HUES64 (cell line): ENCODE results near the gene SEC11A.
"Not testable (repeated sequence)": the region's sequence is repeated elsewhere in the genome, so short reads cannot be mapped to it uniquely, and the experiment has no call there.

Source experiments
- H3K27ac ChIP-seq: 2 replicates; pipeline ENCODE4 v1.7.0; 2013; ENCODE audit warnings: low read depth, low read length, inconsistent platforms
- H3K27me3 ChIP-seq: 2 replicates; pipeline ENCODE4 v1.6.1; 2013; ENCODE audit warnings: mild to moderate bottlenecking, low read length; ENCODE audit not compliant: insufficient read depth
- H3K36me3 ChIP-seq: 2 replicates; pipeline ENCODE4 v1.6.1; 2013; ENCODE audit warnings: mild to moderate bottlenecking, low read length; ENCODE audit not compliant: insufficient read depth
- H3K4me1 ChIP-seq: 2 replicates; pipeline ENCODE4 v1.6.1; 2013; ENCODE audit warnings: mild to moderate bottlenecking, low read length, moderate library complexity; ENCODE audit not compliant: insufficient read depth
- H3K4me3 ChIP-seq: 2 replicates; pipeline ENCODE4 v1.5.1; 2013; ENCODE audit warnings: mild to moderate bottlenecking, low read length, moderate library complexity
- H3K9ac ChIP-seq: 2 replicates; pipeline ENCODE4 v1.6.1; 2013; ENCODE audit warnings: mild to moderate bottlenecking, low read depth, low read length
- H3K9me3 ChIP-seq: 2 replicates; pipeline ENCODE4 v1.6.1; 2013; ENCODE audit warnings: low read depth, low read length; ENCODE audit not compliant: insufficient read depth
- WGBS: fragments of 150-250, 120-280 bp; methylation state at CpG from one replicate; pipeline ENCODE4 v1.1.7; 2013; ENCODE audit warnings: missing lambda C conversion rate; 5-methylcytosine and 5-hydroxymethylcytosine counted together

The SEC11A gene

DNA sequence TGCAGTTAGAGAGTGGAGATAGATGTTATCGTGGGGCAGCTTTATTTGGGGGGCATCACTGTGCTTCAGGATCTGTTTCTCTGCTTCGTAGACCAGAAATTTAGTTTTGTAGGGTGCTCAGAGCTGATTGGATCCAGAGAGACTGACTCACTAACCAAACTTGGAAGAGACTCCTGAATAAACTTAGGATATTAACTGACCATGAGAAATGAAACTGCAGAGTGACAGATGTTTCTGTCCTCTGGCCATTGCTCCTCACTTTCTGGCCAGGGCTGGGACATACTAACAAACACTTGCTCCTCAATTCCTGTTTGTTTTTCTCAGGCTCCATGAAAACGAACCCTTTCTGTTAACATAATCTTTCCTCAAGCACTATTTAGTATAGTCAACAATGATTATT, 36.8 kb upstream of the SEC11A start:
- H3K9ac ChIP-seq, result no peak overlapping the region
- H3K4me1 ChIP-seq, result peaks cover 11% of the 10 kb centered on the region
- H3K9me3 ChIP-seq, result no peaks in the 10 kb centered on the region
- H3K27me3 ChIP-seq, result no peaks in the 10 kb centered on the region
- H3K36me3 ChIP-seq, result no peaks in the 10 kb centered on the region
- no peak overlapping the region for H3K27ac ChIP-seq
- 86% methylated on average over 3 of the region's 3 CpGs for WGBS
- H3K4me3 ChIP-seq, result no peak overlapping the region

DNA sequence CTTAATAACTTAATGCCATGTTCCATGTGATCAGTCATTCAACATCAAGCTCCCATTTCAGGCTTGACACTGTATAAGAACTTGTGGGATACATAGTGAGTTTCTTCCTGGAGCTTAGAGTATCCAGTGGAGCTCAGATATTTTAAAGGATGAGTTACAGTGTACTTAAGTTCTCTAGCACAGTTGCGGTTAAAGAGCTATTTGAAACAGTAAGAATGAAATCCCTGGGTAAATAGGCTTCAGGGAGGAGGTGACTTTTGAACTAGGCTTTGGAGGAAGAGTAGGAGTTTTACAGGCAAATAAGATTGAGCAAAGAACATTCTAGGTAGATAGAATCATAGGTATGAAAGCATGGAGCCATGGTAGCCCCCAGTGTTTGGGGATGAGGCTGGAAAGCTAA, 36.3 kb upstream of the SEC11A start:
- no peak overlapping the region for H3K9ac ChIP-seq
- H3K27me3 ChIP-seq, result no peaks in the 10 kb centered on the region
- H3K4me1 ChIP-seq, result peaks cover 11% of the 10 kb centered on the region
- H3K36me3 ChIP-seq, result no peaks in the 10 kb centered on the region
- H3K27ac ChIP-seq, result no peak overlapping the region
- H3K4me3 ChIP-seq, result no peak overlapping the region
- H3K9me3 ChIP-seq, result no peaks in the 10 kb centered on the region
- WGBS, result 90% methylated on average over 1 of the region's 1 CpG

DNA sequence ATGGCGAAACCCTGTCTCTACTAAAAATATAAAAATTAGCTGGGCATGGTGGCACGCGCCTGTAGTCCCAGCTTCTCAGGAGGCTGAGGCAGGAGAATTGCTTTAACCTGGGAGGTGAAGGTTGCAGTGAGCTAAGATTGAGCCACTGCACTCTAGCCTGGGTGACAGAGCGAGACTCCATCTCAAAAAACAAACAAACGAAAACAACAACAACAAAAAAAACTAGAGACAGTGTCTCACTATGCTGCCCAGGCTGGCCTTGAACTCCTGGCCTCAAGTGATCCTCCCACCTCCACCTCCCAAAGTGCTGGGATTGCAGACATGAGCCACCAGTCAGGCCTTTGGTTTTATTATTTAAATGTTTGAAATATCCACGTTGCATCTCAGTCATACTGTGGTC, 35.8 kb upstream of the SEC11A start:
- 97% methylated on average over 5 of the region's 6 CpGs for WGBS
- H3K27me3 ChIP-seq, H3K9ac ChIP-seq, H3K36me3 ChIP-seq, H3K27ac ChIP-seq, H3K9me3 ChIP-seq, H3K4me3 ChIP-seq: not testable (repeated sequence)
- peaks cover 11% of the 10 kb centered on the region for H3K4me1 ChIP-seq

DNA sequence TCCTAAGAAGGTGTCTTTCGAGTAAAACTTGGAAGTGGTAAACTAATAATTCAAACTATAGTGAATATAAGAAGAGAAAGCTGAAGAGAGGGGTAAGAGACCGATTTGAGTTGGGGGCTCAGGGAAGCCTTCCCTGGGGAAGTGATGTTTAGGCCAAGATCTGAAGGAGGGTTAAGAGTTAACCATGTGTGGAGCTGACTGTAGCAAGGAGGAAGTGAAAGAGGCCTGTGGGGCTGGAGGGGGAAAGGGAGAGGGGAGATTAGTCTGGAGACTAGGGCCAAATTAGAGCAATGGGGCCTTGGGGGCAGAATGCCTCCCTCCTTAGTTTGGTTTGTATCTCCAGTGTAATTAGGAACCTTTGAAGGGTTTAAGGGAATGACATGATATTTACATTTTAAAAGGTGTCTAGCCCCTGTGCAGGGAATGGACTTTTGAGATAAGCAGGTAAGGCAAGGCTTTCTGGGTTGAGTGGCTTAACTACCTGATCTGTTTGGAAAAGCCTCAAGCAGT, 34.7 kb upstream of the SEC11A start:
- Histone ChIP-seq H3K4me3 (peak overlapping the region; percentile 37), H3K27ac (no peak overlapping the region), H3K4me1 (peaks cover 11% of the 10 kb centered on the region), H3K9me3 (no peaks in the 10 kb centered on the region), H3K9ac (no peak overlapping the region), H3K36me3 (no peaks in the 10 kb centered on the region), H3K27me3 (no peaks in the 10 kb centered on the region)
- 63% methylated on average over 2 of the region's 2 CpGs for WGBS

DNA sequence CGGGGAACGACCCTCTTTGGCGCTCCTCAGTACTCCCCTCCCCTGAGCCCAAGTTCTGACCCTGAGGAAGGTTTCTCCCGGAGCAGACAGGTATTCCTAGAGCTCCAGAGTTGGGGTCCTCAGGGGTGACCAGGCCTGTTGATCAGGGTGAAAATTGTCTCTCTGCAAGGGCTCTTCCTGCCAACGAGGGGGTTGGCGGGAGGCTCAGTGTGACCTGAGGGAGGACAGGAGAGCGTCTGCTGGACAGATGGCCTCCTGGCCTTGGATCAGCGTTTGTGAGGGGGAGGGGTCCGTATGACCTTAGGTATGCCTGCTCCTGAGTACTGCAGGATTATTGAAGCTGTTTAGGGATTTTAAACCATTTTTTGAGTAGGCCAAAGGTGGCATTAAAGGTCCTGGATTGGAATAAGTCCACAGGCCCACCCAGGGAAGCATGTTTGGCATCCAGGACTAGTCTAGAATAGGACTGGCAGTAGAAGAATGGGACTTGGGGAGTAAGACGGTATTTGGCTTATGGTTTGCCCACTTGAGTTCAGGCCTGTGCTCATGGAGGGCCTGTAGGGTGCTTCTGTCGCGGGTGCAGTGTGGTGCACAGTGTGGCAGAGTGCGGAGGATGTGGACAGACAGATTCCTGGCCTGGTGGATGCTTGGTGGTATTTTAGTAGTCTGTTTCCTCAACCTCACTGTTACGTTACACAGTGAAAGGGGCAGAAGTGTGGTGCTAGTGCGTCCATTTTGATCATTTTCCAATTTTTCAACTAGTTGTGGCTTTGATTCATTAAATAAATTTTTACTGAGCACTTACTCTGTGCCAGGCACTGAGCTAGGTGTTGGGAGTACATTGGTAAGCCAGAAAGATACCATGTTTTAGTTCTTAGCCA, 33.4 kb upstream of the SEC11A start:
- H3K27ac ChIP-seq, result peak overlapping the region; percentile 51; the same call in 1 of the 2 replicates

DNA sequence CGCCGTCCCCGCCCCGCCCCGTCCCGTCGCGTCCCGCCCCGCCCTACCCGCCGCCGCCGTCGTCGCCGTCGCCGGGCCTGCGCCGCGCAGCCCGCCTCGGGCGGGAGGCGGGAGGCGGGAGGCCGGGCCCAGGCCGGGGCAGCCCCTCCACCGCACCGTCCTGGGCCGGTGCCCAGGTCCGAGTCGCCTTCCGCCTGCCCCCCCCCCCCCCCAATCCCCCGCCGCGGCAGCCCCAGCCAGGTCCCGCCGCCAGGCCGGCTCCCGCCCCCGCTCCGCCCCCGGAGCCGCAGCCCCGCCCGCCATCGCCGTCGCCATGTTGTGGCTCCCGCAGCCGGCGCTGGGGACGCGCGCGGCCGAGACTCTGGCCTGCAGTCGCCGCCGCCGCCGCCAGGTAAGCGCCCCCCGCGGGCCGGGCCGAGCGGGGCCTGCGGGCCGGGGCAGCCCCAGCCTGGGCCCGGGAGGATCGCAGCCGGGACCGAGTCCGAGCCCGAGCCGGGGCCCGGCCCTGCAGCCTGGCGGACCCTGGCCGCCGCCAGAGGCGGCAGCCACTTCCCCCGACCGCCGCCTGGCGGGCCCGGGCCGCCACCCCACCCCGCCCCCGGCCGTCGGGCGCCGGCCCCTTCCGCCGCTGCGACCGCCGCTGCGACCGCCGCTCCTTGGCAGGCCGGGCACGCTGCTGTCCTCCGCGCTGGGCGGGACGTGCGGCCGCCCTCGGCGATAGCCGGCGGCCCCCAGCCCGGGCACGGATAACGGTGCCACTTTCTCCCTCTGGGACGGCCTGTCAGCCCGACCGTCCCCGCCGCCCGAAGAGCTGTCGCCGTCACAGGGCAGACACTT, 32.6 kb upstream of the SEC11A start, which contains the start of gene ZNF592:
Gene ZNF592, plus strand, starts transcription at position 319 of the 837 bp plus-strand sequence. CDS start 34,084 bp downstream, outside the sequence.
- under 1% methylated on average over 127 of the region's 127 CpGs for WGBS

More for the DNA sequence above, 33.4 kb upstream of the SEC11A start:
- Histone ChIP-seq H3K9me3 (no peaks in the 10 kb centered on the region), H3K4me1 (peaks cover 11% of the 10 kb centered on the region), H3K4me3 (peak overlapping the region; percentile 94), H3K27me3 (no peaks in the 10 kb centered on the region), H3K9ac (peak overlapping the region; percentile 85), H3K36me3 (no peaks in the 10 kb centered on the region)
- 26% methylated on average over 15 of the region's 15 CpGs for WGBS

DNA sequence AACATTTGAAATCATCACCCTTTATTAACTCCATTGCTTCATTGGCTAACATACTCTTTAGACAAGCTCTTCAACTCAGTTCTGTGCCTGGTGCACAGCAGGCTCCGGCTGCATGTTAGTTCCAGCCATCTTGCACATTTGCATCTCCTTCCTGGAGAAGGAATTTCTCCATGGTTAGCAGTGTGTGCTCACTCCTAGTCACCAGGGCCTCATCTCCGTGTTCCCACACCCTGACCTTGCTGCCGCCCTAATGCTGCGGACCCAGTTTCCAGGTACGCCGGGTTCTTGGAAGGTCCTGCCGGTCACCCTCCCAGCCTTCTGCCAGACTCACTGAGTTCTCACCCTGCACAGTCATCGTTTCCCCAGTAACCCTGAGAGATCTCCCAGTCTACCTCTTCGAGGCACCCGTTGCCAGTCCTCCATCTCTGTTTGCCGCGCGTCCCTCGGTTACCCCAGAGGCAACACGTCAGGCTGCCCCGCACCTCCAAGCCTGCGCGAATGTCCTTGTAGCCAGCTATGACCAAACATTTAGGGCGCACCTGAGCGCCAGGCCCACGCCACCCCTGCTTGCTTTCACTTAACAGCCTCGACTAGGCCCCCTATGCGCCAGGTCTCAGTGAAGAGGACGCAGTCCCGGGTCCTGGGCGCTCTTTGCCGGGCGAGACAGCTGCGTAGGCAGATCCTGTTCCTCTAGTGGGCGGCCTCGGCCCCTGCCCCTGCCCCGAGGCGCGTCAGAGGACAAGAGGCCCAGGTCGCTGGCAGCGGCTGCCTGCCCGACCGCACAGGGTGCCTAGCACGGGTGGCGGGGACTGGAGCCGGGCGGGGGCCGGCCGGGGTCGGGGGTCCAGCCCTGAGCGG, 31.7 kb upstream of the SEC11A start:
- 3% methylated on average over 46 of the region's 46 CpGs for WGBS
- peaks cover 11% of the 10 kb centered on the region for H3K4me1 ChIP-seq
- peak overlapping the region; percentile 92 for H3K27ac ChIP-seq
- no peaks in the 10 kb centered on the region for H3K27me3 ChIP-seq
- peak overlapping the region; percentile 80 for H3K9ac ChIP-seq
- no peaks in the 10 kb centered on the region for H3K9me3 ChIP-seq
- H3K36me3 ChIP-seq, result no peaks in the 10 kb centered on the region
- peak overlapping the region; percentile 94 for H3K4me3 ChIP-seq

More for the DNA sequence above, 32.6 kb upstream of the SEC11A start, which contains the start of gene ZNF592:
- Histone ChIP-seq H3K27ac (peak within 1 kb of the TSS; percentile 92), H3K4me1 (peaks cover 11% of the 10 kb centered on the region), H3K9me3 (no peaks in the 10 kb centered on the region), H3K36me3 (no peaks in the 10 kb centered on the region), H3K27me3 (no peaks in the 10 kb centered on the region), H3K9ac (peak within 1 kb of the TSS; percentile 85), H3K4me3 (peak within 1 kb of the TSS; percentile 94)

DNA sequence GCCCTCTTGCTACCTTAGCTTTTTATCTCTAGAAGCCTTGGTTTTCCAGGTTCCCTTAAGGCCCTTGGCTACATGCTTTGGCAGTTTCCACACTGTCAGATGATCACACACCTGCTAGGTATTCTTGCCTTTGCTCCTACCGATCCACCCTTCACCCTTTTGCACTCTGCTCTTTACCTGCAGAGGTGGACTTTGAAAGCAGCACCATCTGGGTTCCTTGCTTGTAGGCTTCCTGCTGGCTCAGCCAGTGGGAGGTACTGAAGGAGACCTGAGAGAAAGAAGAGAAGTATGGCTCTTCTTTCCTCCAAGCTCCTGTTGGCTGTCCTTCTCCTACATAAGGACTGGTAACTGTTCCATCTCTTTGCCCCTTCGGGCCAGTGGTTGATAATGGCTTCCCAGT, 25.2 kb upstream of the SEC11A start:
- H3K4me3 ChIP-seq, result no peak overlapping the region
- no peaks in the 10 kb centered on the region for H3K36me3 ChIP-seq
- H3K9me3 ChIP-seq, result no peaks in the 10 kb centered on the region
- H3K27me3 ChIP-seq, result no peaks in the 10 kb centered on the region
- H3K27ac ChIP-seq, result no peak overlapping the region
- no peaks in the 10 kb centered on the region; the same call in 1 of the 2 replicates for H3K4me1 ChIP-seq
- H3K9ac ChIP-seq, result no peak overlapping the region
- WGBS, result 81% methylated on average over 2 of the region's 2 CpGs

DNA sequence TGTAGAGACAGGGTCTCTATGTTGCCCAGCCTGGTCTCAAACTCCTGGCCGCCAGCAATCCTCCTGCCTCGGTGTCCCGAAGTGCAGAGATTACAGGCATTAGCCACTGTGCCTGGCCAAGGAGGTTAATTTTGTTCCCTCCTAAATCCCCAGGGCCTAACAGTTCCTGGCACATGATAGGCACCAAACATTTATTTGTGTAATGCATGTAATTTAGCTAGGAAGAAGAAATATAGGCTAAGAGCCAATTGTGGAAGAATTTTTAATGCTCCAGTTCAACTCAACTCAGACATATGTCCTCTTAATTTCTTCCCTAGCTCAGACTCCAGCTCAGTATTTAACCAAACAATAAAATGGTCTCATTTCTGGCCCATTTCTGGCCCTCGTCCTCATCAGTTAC, 24.8 kb upstream of the SEC11A start:
- no peak overlapping the region for H3K9ac ChIP-seq
- no peaks in the 10 kb centered on the region; the same call in 1 of the 2 replicates for H3K4me1 ChIP-seq
- no peaks in the 10 kb centered on the region for H3K9me3 ChIP-seq
- H3K27me3 ChIP-seq, result no peaks in the 10 kb centered on the region
- 90% methylated on average over 4 of the region's 4 CpGs for WGBS
- H3K36me3 ChIP-seq, result no peaks in the 10 kb centered on the region
- no peak overlapping the region for H3K27ac ChIP-seq
- H3K4me3 ChIP-seq, result no peak overlapping the region

DNA sequence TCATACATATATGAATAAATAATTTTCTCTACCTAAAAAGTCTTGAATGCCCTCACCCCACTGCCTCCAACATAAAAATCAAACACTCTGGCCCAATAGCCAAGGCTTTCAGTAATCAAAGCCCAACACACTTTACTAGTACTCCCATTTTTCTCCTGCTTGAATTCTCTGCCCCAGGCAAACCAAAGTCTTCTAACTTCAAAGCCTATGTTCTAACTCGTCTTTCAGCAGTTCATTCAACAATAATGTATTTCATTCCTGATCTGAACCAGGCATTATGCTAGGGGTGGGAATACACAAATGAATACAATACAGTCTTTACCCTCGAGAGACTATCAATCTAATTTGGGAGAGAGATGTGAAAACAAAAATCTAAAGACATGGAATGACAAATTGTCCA, 21.1 kb upstream of the SEC11A start:
- Histone ChIP-seq H3K4me1 (peaks cover 4% of the 10 kb centered on the region; the same call in 1 of the 2 replicates), H3K27me3 (no peaks in the 10 kb centered on the region), H3K36me3 (no peaks in the 10 kb centered on the region), H3K27ac (no peak overlapping the region), H3K9ac (no peak overlapping the region), H3K4me3 (no peak overlapping the region), H3K9me3 (no peaks in the 10 kb centered on the region)
- 100% methylated on average over 2 of the region's 2 CpGs for WGBS
